ENCODE data around the gene MLANA.
A peak's percentile ranks its signal among the peaks of the same experiment; 100 is the strongest.
"Not testable (repeated sequence)": the region's sequence is repeated elsewhere in the genome, so short reads cannot be mapped to it uniquely, and the experiment has no call there.

Gene MLANA

DNA sequence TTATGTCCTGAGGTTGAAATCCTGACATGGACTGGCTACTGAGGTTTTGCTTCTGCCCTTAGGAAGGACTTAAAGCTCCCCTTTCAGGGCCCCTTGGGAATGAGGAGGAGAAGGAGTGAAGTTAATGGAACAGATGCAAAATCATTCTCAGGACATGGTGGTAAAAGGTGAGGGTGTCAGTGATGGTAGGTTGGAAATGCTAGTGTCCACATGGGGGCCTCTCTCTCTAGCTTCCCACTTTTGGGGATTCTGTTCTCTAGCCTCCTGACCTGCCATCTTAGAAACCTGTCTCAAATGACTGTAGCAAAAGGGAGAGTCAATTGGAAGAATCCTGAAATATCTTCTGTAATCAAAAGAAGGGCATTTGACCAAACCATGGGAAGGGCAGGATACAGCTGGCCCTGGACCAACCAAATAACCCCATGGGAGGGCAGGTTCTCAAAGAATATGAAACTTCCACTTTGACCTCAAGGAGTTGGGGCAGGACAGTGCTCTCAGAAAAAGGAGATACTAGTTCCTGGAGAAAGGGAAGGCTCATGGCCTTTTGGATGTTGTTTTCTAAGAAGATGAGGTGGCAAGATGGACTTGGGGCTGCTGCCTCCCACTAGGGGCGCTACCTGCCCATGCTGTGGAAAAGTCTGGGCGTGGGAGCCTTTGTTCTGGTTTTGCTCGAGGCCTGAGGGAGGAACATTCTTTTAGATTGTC lies 21.2 kb upstream of the MLANA start:
- no peak for DNase-seq (ENCODE audit: low read depth)

GRCh38 chr9:5870020-5870339 lies 20.7 kb upstream of the MLANA start:
- DNase-seq (ENCODE audit: low read depth), result no peak

- DNase-seq (ENCODE audit: low read depth), result no peak
These were observed 20.0 kb upstream of the MLANA start for GRCh38 chr9:5870691-5871090.

DNA sequence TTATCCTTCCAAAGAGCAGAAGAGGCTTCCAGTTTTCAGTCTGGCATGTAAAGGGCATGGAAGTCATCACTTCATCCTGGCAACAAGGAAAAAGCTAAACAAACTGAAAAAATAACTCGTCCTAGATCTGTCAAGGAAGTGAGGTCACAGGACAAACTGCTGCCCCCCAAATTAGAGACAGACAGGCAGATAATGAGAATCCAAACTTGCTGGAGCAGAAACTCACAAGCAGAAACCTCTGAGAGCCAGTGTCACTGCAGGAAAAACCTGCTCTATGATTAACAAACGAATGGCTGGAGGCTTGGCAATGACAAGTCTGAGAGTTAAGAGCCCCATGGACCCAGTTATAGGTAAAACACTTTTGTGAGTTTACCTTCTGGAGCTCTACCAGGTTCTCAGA lies 18.9 kb upstream of the MLANA start:
- no peak for DNase-seq (ENCODE audit: low read depth)

DNA sequence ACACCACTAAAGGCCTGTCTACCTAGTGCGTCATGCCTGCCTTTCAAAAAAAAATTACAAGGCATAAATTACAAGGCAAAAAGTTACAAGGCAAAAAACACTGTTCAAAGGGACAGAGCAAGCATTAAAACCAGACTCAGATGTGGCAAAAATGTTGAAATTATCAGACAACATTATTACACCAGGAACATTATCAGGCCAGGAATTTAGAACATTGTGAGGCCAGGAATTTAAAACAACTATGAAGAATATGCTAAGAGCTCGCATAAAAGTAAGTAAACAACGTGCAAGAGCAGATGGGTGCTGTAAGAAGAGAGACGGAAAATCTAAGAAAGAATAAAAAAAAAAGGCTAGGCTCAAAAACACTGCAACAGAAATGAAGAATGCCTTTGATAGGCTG lies 18.2 kb upstream of the MLANA start:
- no peak for DNase-seq (ENCODE audit: low read depth)

DNA sequence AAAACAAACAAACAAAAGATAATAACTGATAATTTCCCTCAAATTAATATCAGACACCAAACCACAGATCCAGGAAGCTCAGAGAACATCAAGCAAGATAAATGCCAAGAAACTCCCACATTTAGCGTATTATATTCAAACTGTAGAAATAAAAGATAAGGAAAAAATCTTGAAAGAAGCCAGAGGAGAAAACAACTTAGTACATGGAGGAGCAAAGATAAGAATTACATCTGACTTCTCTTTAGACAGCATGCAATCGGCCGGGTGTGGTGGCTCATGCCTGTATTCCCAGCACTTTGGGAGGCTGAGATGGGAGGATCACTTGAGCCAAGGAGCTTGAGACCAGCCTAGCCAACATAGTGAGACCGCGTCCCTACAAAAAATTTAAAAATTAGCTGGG lies 17.2 kb upstream of the MLANA start:
- no peak for DNase-seq (ENCODE audit: low read depth)

GRCh38 chr9:5874048-5874447 lies 16.6 kb upstream of the MLANA start:
- DNase-seq (ENCODE audit: low read depth), result no peak

- DNase-seq (ENCODE audit: low read depth), result no peak
These were observed 14.7 kb upstream of the MLANA start for GRCh38 chr9:5876026-5876425.

DNA sequence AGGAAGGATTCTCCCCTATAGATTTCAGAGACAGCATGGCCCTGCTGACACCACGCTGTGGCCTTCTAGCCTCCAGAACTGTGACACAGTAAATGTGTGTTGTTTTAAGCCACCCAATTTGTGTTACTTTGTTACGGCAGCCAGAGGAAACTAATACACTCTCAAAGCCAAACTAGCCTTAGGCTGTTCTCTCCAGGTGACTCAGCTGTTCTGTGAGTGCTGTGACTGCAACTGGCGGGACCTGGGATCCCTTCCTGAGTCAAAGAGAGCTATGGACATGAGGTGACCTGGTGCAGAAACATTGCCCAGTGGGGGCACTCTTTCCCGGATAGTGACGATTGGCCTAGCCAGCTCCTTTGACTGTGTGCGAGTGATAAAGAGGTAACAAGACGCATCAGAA lies 14.0 kb upstream of the MLANA start:
- no peak for DNase-seq (ENCODE audit: low read depth)

DNA sequence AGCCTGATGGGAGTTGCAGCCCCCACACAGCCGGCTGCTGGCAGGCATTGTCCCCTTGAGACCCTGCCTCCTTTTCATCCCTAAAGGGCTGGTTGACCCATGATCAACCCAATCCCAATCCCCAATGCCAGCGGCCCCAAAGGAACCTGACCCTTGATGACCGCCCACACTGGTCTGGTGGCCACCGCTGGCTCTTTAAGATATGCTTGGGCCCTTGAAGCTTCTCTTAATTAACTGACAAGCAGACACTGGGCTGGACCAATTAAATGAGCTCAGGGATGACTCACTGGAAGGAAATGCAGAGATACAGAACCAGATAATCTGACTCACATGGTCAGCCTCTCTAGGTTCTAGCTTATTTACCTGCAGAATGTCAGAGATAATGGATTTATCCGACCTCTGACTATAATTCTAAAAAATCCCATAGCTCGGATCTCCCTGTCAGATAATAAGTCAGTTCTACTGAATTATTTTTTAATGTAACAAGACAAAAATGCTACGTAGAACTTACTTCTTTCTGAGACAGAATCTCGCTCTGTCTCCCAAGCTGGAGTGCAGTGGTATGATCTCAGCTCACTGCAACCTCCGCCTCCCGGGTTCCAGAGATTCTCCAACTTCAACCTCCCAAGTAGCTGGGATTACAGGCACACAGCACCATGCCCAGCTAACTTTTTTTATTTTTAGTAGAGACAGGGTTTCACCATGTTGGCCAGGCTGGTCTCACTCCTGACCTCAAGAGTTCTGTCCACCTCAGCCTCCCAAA lies 11.1 kb upstream of the MLANA start:
- DNase-seq (ENCODE audit: low read depth), result no peak

- not testable (repeated sequence) for DNase-seq (ENCODE audit: low read depth)
These were observed 8.3 kb upstream of the MLANA start for GRCh38 chr9:5882244-5883012.

DNA sequence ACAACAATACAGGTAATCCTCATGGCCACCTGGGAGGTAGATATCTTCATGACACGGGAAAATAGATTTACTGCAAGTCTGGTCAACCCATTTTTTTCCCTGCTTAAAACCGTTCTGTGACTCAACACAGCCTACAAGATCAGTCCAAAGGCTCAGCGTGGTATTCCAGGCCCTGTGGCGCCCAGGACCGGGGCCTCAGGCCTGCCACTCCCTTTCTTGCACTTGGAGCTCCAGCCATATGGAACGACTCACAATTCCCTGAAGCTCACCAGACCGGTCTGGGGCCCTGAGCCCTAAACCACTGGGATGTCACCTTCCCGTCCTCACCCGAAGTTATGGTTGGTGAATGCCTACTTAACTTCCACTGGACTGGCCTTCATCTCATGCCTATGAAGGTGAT lies 6.5 kb upstream of the MLANA start:
- no peak for DNase-seq (ENCODE audit: low read depth)

DNA sequence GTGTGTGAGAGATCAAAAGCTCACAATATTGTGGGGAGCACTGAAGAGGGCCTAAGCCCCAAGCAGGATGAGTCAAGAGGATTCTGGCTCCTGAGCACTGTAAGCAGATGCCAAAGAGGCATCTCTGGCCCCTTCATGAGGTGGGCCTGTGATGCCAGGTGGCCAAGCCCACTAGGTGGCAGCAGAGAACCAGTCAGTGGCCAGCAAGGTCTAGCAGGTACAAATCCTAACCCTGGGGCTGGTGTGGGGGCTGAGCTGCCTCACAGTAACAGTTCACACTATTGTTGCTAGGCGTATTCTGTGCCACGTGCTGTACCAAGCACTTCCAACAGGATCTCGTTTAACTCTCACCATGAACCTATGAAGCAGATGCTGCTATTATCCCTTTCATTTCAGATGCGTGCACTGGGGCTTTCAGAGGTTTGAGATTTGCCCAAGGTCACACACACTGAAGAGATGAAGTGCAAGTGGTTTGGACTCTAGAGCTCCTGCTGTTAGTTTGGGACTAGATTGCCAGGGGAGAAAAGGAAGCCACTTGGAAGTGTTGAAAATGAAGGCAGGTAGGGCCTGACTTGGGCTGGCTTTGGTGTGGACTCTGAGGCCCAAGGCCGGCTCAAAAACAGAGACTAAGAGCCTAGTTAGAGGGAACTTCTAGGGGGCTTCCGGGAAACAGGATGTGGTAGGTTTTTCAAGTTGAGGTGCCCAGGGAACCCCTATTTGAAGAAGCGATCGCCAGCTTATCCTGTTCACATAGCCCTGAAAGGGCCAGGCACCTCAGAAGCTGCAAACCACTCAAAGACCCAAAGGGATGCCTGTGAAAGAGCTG lies 4.4 kb upstream of the MLANA start:
- DNase-seq (ENCODE audit: low read depth), result peak; percentile 55

DNA sequence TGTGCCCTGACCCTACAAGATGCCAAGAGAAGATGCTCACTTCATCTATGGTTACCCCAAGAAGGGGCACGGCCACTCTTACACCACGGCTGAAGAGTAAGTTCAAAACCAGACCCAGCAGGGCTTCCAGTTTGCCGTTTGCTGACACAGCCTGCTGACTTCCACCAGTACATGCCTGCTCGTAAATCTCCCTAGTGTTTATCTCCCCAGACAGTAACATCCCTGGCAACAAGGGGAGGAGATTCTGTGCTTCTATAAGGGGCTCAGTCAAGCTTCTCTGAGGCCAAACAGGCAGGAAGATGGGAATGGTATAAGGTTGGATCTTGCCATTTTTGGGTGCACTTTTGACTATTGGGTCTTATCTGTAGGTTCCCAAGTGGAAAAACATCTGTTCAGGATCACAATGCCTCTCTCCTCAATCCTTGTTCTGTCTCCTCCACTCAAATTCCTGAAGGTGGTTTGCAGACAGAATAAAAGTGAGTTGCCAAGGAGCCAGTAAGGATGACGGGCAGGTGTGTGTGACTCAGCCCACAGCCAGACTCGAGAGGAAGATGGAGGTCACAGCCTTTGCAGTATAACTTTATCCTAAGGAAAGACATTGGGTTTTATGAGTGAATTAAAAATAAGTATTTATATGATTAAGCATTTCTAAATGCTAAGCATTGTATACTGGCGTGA lies 1.9 kb downstream of the MLANA start:
- DNase-seq (ENCODE audit: low read depth), result no peak

GRCh38 chr9:5893134-5893505 lies 2.4 kb downstream of the MLANA start:
- no peak for DNase-seq (ENCODE audit: low read depth)

GRCh38 chr9:5893591-5894236 lies 3.0 kb downstream of the MLANA start:
- no peak for DNase-seq (ENCODE audit: low read depth)

GRCh38 chr9:5894237-5894959 lies 3.7 kb downstream of the MLANA start:
- no peak for DNase-seq (ENCODE audit: low read depth)

DNA sequence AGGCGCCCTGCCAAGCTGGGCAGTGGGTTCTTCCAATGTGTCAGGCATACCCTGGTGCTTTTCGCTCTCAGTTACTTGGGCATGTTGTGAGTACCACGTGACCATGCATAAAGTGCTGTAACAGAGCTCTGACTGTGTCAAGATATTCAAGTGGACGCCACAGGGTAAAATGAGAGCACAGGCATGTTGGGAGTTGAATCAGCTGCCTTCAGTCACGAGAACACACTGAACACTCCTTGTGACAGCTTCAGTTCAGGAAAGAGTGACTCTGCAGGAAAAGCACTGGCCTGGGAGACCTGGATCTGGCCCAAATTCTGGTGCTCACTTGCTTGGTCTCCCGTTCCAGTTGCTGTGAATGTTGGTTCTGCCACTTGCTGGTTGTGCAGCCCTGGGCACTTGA lies 5.1 kb downstream of the MLANA start:
- DNase-seq (ENCODE audit: low read depth), result no peak

GRCh38 chr9:5896863-5897262 lies 6.2 kb downstream of the MLANA start:
- no peak for DNase-seq (ENCODE audit: low read depth)

DNA sequence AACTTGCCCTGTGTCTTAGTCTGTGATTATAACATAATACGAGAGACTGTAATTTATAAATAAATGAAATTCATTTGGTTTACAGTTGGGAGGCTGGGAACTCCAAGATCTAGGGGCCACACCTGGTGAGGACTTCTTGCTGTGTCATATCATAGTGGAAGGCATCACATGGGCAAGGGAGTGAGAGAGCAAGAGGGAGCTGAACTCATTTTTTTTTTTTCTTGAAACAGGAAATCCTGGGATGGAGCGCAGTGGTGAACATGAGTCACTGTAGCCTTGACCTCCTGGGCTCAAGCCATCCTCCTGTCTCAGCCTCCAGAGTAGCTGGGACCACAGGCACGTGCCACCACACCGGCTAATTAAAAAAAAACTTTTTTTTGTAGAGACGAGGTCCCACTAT lies 7.2 kb downstream of the MLANA start:
- no peak for DNase-seq (ENCODE audit: low read depth)

DNA sequence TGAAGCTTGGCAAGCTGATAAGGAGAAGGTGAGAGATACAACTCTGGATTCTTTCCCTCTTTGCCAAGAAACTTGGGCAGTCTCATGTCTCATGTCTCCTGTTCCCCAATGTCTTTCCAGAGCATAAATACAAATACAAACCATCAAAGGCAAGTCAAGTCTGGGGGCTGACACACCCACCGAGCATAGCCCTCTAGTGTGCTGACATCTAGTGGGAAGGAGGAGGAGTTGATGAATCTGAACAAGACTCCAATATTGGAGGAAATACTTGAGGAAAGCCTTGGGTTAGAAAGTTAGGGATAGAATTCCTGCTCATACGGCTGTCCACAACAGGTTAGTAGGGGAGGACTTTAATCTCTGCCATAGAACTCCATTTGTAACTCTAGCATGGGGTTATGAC lies 8.6 kb downstream of the MLANA start:
- DNase-seq (ENCODE audit: low read depth), result no peak
